Right atrium auricular region (tissue), 2 donors: ENCODE measurements around the gene FXYD5. TPM values are rescaled to one million over a fixed set of nuclear protein-coding genes. Genes with fewer than 3 reads are reported as not detected.
"Not testable (repeated sequence)": the region's sequence is repeated elsewhere in the genome, so short reads cannot be mapped to it uniquely, and the experiment has no call there.

Experiments used
- DNase-seq: peaks from one replicate; pipeline ENCODE4 v3.0.0-alpha.2; 2019; ENCODE audit warnings: low spot score
- H3K27ac ChIP-seq, 2 donors: fragments of 200-600 bp; sonication (generic); 1 replicate in 1 of 2; 2 replicates in 1 of 2; pipeline ENCODE4 v1.5.1; 2016 to 2019
- H3K27me3 ChIP-seq, 2 donors: fragments of 200-600 bp; sonication (generic); one replicate each; pipeline versions ENCODE4 v1.5.1 to v1.6.0; 2017 to 2019
- H3K36me3 ChIP-seq: fragments of 200-600 bp; sonication (generic); one replicate; pipeline ENCODE4 v1.5.1; 2016
- H3K4me1 ChIP-seq, 2 donors: fragments of 200-600 bp; sonication (generic); one replicate each; pipeline versions ENCODE4 v1.5.1 to v1.6.0; 2017 to 2019
- H3K4me3 ChIP-seq, 2 donors: fragments of 200-600 bp; sonication (generic); 1 replicate in 1 of 2; 2 replicates in 1 of 2; pipeline ENCODE4 v1.5.1; 2017 to 2019; ENCODE audit warnings: mild to moderate bottlenecking in 1 of 2, moderate library complexity in 1 of 2
- H3K9me3 ChIP-seq, 2 donors: fragments of 200-600 bp; sonication (generic); one replicate each; pipeline ENCODE4 v1.5.1; 2019
- CTCF ChIP-seq, 2 donors: fragments of 200-600 bp; sonication (generic); IDR thresholded peaks; one replicate each; pipeline ENCODE4 v1.5.1; 2019; ENCODE audit warnings: antibody characterized with exemption in 2 of 2
- total RNA-seq, 2 donors: library from RNA; depleted of rRNA; stranded (reverse); fragments of >200 nt; gene quantifications; one replicate each; pipeline ENCODE4 v1.1.0, GENCODE V29; 2016

Gene FXYD5
- total RNA-seq, 2 donors from 2014 or later = 31.3 to 77.7 TPM

GRCh38 chr19:35149463-35149862 is 5.1 kb upstream of the FXYD5 start:
- Histone ChIP-seq H3K27ac (no peak overlapping the region), H3K9me3 (no peaks in the 10 kb centered on the region), H3K4me3 (no peak overlapping the region), H3K4me1 (peaks cover 0 to 16% of the 10 kb centered on the region in 2 donors), H3K27me3 (peaks cover 0 to 7% of the 10 kb centered on the region in 2 donors), H3K36me3 (no peaks in the 10 kb centered on the region)
- no peak for DNase-seq
- no peak for TF ChIP-seq CTCF (IDR thresholded peaks at IDR 0.05)

- H3K4me1 ChIP-seq = peaks cover 0 to 20% of the 10 kb centered on the region in 2 donors
- no peaks in the 10 kb centered on the region for H3K9me3 ChIP-seq
- TF ChIP-seq CTCF (IDR thresholded peaks at IDR 0.05) = no peak
- H3K36me3 ChIP-seq = no peaks in the 10 kb centered on the region
- no peak overlapping the region for H3K4me3 ChIP-seq
- DNase-seq = no peak
- H3K27ac ChIP-seq = no peak overlapping the region
- peaks cover 0 to 7% of the 10 kb centered on the region in 2 donors for H3K27me3 ChIP-seq
Observed at GRCh38 chr19:35150445-35150844, 4.1 kb upstream of the FXYD5 start.

- Histone ChIP-seq H3K27ac (no peak overlapping the region), H3K9me3 (no peaks in the 10 kb centered on the region), H3K4me1 (peaks cover 0 to 23% of the 10 kb centered on the region in 2 donors), H3K4me3 (no peak overlapping the region), H3K27me3 (peaks cover 0 to 7% of the 10 kb centered on the region in 2 donors), H3K36me3 (no peaks in the 10 kb centered on the region)
- no peak for TF ChIP-seq CTCF (IDR thresholded peaks at IDR 0.05)
- DNase-seq = no peak
Observed at GRCh38 chr19:35151273-35152065, 3.1 kb upstream of the FXYD5 start.

GRCh38 chr19:35153129-35153522 is 1.4 kb upstream of the FXYD5 start:
- H3K36me3 ChIP-seq, H3K27me3 ChIP-seq, H3K9me3 ChIP-seq, H3K4me3 ChIP-seq, H3K27ac ChIP-seq, DNase-seq: not testable (repeated sequence)
- H3K4me1 ChIP-seq = peaks cover 0 to 23% of the 10 kb centered on the region in 2 donors

- DNase-seq = no peak
- H3K4me3 ChIP-seq = peak overlapping the region; percentile 58 to 67
- H3K27ac ChIP-seq = peak overlapping the region; percentile 70 to 85
- H3K4me1 ChIP-seq = peaks cover 0 to 23% of the 10 kb centered on the region in 2 donors
- peaks cover 0 to 7% of the 10 kb centered on the region in 2 donors for H3K27me3 ChIP-seq
- peaks cover 10% of the 10 kb centered on the region for H3K36me3 ChIP-seq
- TF ChIP-seq CTCF (IDR thresholded peaks at IDR 0.05) = peak in 1 of 2 donors; percentile 66
- H3K9me3 ChIP-seq = no peaks in the 10 kb centered on the region
Observed at GRCh38 chr19:35153701-35154524, 622 bp upstream of the FXYD5 start.

- peak overlapping the region; percentile 70 to 85 for H3K27ac ChIP-seq
- H3K4me1 ChIP-seq = peaks cover 0 to 23% of the 10 kb centered on the region in 2 donors
- peak overlapping the region; percentile 58 to 67 for H3K4me3 ChIP-seq
- no peak for TF ChIP-seq CTCF (IDR thresholded peaks at IDR 0.05)
- H3K9me3 ChIP-seq = no peaks in the 10 kb centered on the region
- no peak for DNase-seq
- H3K36me3 ChIP-seq = peaks cover 10% of the 10 kb centered on the region
- H3K27me3 ChIP-seq = peaks cover 0 to 7% of the 10 kb centered on the region in 2 donors
Observed at GRCh38 chr19:35155441-35155840, 906 bp downstream of the FXYD5 start.
